ENCODE measurements around the gene OTOP2. TPM values are rescaled to one million over a fixed set of nuclear protein-coding genes. Genes with fewer than 3 reads are reported as not detected.

Gene OTOP2
- total RNA-seq (2013; cell fraction: nucleolus; rRNA removed) = not detected in 2 replicates
- total RNA-seq (2014; rRNA removed) (not detected in 2 replicates), total RNA-seq (2014; rRNA removed; fragmentation: Illumina TruSeq; extraction: Trizol) (not detected in 2 replicates), total RNA-seq (2021) (not detected in 2 replicates), polyA plus RNA-seq (2011; rRNA removed) (not detected in 2 replicates), polyA plus RNA-seq (2014; fragmentation: Illumina TruSeq; extraction: Trizol) (not detected in 2 replicates), polyA plus RNA-seq (2014; fragmentation: Nextera tagmentation; extraction: Ambion mirVana) (not detected), polyA plus RNA-seq (2014; rRNA removed) (not detected in 2 replicates), polyA plus RNA-seq (2016; fragmentation: Nextera tagmentation; extraction: Ambion mirVana) (not detected), polyA minus RNA-seq (2011; rRNA and poly(A)+ RNA removed) (not detected in 2 replicates), Bru-seq, nascent RNA (not detected), BruChase-seq, experiment 1, labeled RNA remaining after a 6-hour chase (not detected), BruChase-seq, experiment 2, labeled RNA remaining after a 2-hour chase (not detected)
- not detected for polyA plus RNA-seq (2011; ENCODE audit: low read depth)
- polyA plus RNA-seq (2011; cell fraction: cytosol; rRNA removed) = not detected in 2 replicates
- polyA plus RNA-seq (2011; cell fraction: nucleus; rRNA removed) = not detected in 2 replicates
- 0.04 TPM in 1 of 2 replicates, not detected in the other for polyA plus RNA-seq (2012)
- not detected in 2 replicates for polyA minus RNA-seq (2011; cell fraction: cytosol; rRNA and poly(A)+ RNA removed)
- not detected in 2 replicates for polyA minus RNA-seq (2011; cell fraction: nucleus; rRNA and poly(A)+ RNA removed)
- long read RNA-seq, experiment 1 = 0 reads
- long read RNA-seq, experiment 2 = 0 reads

- Histone ChIP-seq H4K20me1 (ENCODE audit: control insufficient read depth, insufficient read depth) (no peaks in the 10 kb centered on the region), H3K4me2 (ENCODE audit: control insufficient read depth, insufficient read depth) (no peak within 1 kb of the TSS), H3K79me2 (ENCODE audit: control insufficient read depth, insufficient read depth, low read length) (no peaks in the 10 kb centered on the region), H3K27ac (ENCODE audit: control insufficient read depth, insufficient read depth) (no peak within 1 kb of the TSS), H3K27me3 (replicated peaks in 1 of 2; ENCODE audit: control insufficient read depth in 2 of 2, insufficient read depth in 2 of 2, low read length in 1 of 2) (peaks cover 11 to 16% of the 10 kb centered on the region in 2 experiments), H3K4me3 (no peak within 1 kb of the TSS), H3K9me3 (replicated peaks; ENCODE audit: control insufficient read depth, insufficient read depth, low read length) (no peaks in the 10 kb centered on the region), H3K36me3 (ENCODE audit: control insufficient read depth in 2 of 2, insufficient read depth in 2 of 2, low read length in 1 of 2) (no peaks in the 10 kb centered on the region), H3K9ac (ENCODE audit: control insufficient read depth, insufficient read depth, low read length) (no peak within 1 kb of the TSS), H2AFZ (ENCODE audit: control insufficient read depth, low read depth, low read length) (no peak within 1 kb of the TSS), H3K4me1 (ENCODE audit: control insufficient read depth, insufficient read depth, low read length) (no peaks in the 10 kb centered on the region)
- ChIA-PET POLR2A (no interaction called here), RAD21 (ENCODE audit: unreplicated experiment) (interaction anchor here (0.9 to 8.1 kb wide), 5 partner anchors 11 to 326 kb away, joined by 3 to 73 read pairs (median 4); no protein-coding TSS in a partner anchor), CTCF (interaction anchor here (0.6 to 12.6 kb wide), 8 partner anchors 15 to 279 kb away, joined by 3 to 274 read pairs (median 3); no protein-coding TSS in a partner anchor), SMC1A (ENCODE audit: uncharacterized antibody, unreplicated experiment) (interaction anchor here (1.1 to 6.8 kb wide), 3 partner anchors 21 to 35 kb away, joined by 3 to 73 read pairs (median 4); no protein-coding TSS in a partner anchor)
- DNase-seq (ENCODE audit: low read depth, low spot score) (no peak), FAIRE-seq (no peak), ATAC-seq (no peak)
- in situ Hi-C loops (cut with MboI) (loop anchor here (5.0 kb wide), 1 partner anchor 33 kb away; no protein-coding TSS in a partner anchor), intact Hi-C loops (cut with micrococcal nuclease; ENCODE audit: unreplicated experiment) (no loop called here)
- WGBS (ENCODE audit: insufficient coverage, insufficient replicate concordance, low lambda C conversion rate, missing lambda C conversion rate) = 9% methylated on average over 53 of the region's 54 CpGs
- no TSS peak for BruUV-seq (replicated peaks)
- TF ChIP-seq ETV6 (conservative IDR thresholded peaks at IDR 0.05 in 1 of 2, IDR thresholded peaks at IDR 0.05 in 1 of 2; ENCODE audit: borderline replicate concordance in 1 of 2, low read depth in 1 of 2) (no peak), FOS (IDR thresholded peaks at IDR 0.05; ENCODE audit: borderline replicate concordance, extremely low read depth, insufficient read length) (no peak), POLR2AphosphoS5 (IDR thresholded peaks at IDR 0.05; ENCODE audit: low read length) (no peak), CHD1 (IDR thresholded peaks at IDR 0.05; ENCODE audit: low read depth, low read length) (no peak), HCFC1 (IDR thresholded peaks at IDR 0.05; ENCODE audit: low read length) (no peak), ZZZ3 (IDR thresholded peaks at IDR 0.05; ENCODE audit: control insufficient read depth, insufficient read length, low read depth) (no peak), EP300 (IDR thresholded peaks at IDR 0.05; ENCODE audit: borderline replicate concordance in 1 of 2, control insufficient read depth in 1 of 2, low read depth in 2 of 2, low read length in 2 of 2) (no peak), ZNF207 (IDR thresholded peaks at IDR 0.05; ENCODE audit: borderline replicate concordance) (no peak), HDAC2 (IDR thresholded peaks at IDR 0.05) (no peak), IRF3 (IDR thresholded peaks at IDR 0.05) (no peak), ZSCAN29 (IDR thresholded peaks at IDR 0.05) (no peak)
- TF ChIP-seq, protein P1, sequence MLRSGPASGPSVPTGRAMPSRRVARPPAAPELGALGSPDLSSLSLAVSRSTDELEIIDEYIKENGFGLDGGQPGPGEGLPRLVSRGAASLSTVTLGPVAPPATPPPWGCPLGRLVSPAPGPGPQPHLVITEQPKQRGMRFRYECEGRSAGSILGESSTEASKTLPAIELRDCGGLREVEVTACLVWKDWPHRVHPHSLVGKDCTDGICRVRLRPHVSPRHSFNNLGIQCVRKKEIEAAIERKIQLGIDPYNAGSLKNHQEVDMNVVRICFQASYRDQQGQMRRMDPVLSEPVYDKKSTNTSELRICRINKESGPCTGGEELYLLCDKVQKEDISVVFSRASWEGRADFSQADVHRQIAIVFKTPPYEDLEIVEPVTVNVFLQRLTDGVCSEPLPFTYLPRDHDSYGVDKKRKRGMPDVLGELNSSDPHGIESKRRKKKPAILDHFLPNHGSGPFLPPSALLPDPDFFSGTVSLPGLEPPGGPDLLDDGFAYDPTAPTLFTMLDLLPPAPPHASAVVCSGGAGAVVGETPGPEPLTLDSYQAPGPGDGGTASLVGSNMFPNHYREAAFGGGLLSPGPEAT (IDR thresholded peaks at IDR 0.05; ENCODE audit: low read depth) = no peak
- TF ChIP-seq, protein P2, sequence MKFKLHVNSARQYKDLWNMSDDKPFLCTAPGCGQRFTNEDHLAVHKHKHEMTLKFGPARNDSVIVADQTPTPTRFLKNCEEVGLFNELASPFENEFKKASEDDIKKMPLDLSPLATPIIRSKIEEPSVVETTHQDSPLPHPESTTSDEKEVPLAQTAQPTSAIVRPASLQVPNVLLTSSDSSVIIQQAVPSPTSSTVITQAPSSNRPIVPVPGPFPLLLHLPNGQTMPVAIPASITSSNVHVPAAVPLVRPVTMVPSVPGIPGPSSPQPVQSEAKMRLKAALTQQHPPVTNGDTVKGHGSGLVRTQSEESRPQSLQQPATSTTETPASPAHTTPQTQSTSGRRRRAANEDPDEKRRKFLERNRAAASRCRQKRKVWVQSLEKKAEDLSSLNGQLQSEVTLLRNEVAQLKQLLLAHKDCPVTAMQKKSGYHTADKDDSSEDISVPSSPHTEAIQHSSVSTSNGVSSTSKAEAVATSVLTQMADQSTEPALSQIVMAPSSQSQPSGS (IDR thresholded peaks at IDR 0.05; ENCODE audit: low read length) = no peak
Measured at GRCh38 chr17:74924250-74924948, at the start of gene OTOP2. OTOP2 (plus strand) TSS chr17:74924273; CDS start chr17:74924633, 360 bp downstream.

All from GM12878 (cell line).